ENCODE data around the gene MYL1.

The MYL1 gene

DNA sequence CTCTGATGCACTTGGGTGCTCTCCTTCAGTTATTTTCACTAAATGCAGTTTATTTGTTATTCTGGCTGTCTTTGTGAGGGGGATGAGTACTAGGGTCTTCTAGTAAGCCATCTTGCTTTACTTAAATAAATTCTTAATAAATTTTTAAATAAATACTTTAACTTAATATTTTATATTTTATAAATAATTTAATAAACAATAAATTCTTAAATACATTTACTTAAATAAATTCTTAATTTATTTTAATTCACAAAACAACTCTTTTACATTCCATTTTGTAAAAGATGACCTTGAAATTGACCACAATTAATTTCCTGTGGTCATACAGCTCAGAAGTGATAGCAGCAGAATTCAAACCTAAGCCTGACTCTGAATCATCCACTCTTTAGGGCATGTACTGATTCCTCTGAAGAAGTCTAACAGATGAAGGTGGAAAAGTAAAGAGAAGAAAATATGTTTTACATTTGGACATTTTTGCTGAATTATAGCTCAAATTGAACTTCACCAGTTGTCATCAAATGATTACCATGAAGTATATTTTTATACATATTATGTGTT lies 28.8 kb downstream of the MYL1 start:
- H3K4me3 ChIP-seq (ENCODE audit: low read depth, low read length), result no peak overlapping the region
- TF ChIP-seq CTCF (IDR thresholded peaks at IDR 0.05; ENCODE audit: low read depth, low read length), result no peak
- DNase-seq (ENCODE audit: low read depth, low spot score), result no peak
- in situ Hi-C loops (cut with HindIII; ENCODE audit: low sequenced_read_pairs), result no loop called here

GRCh38 chr2:210277133-210277532 lies 37.8 kb downstream of the MYL1 start:
- in situ Hi-C loops (cut with HindIII; ENCODE audit: low sequenced_read_pairs), result no loop called here
- no peak for DNase-seq (ENCODE audit: low read depth, low spot score)
- no peak for TF ChIP-seq CTCF (IDR thresholded peaks at IDR 0.05; ENCODE audit: low read depth, low read length)
- H3K4me3 ChIP-seq (ENCODE audit: low read depth, low read length), result no peak overlapping the region

DNA sequence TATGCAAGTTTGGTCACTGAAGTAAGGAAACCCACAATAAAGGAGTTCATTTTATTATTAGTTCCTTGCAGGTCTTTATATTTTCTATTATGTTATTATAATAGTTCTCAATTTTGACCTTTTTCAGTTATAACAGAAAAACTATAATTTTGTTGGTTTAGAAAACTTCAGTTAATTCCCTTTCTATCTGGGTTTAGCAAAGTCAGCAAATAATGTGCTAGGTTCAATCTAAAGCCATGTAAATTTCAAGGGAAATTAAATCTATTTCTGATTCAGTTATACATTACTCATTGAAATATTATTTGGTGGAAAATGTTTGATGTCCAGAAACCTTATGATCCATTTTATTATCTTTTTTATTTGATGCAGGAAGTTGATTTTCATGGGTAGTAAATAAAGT lies 43.7 kb downstream of the MYL1 start:
- DNase-seq (ENCODE audit: low read depth, low spot score), result no peak
- H3K4me3 ChIP-seq (ENCODE audit: low read depth, low read length), result no peak overlapping the region
- TF ChIP-seq CTCF (IDR thresholded peaks at IDR 0.05; ENCODE audit: low read depth, low read length), result no peak
- in situ Hi-C loops (cut with HindIII; ENCODE audit: low sequenced_read_pairs), result no loop called here

DNA sequence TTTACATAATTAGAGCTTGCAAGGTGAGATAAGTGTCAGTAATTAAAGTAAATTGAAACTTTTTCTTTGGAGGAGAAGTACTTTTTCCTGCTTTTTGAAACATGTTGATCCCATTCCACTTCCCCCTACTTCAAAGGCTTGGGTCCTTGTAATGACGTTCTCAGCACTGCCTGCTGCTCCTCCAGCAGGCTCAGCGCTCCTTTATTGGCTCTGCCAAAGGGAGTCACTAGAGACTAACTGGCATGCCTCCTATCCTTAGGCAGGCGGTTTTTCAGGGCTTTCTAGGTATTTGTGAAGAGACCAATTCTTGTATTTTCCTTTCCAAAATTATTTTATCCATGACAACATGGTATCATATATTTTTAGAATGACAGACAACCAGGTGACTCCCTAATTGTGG lies 45.8 kb downstream of the MYL1 start:
- TF ChIP-seq CTCF (IDR thresholded peaks at IDR 0.05; ENCODE audit: low read depth, low read length), result no peak
- no peak for DNase-seq (ENCODE audit: low read depth, low spot score)
- H3K4me3 ChIP-seq (ENCODE audit: low read depth, low read length), result no peak overlapping the region
- in situ Hi-C loops (cut with HindIII; ENCODE audit: low sequenced_read_pairs), result no loop called here

- no peak for TF ChIP-seq CTCF (IDR thresholded peaks at IDR 0.05; ENCODE audit: low read depth, low read length)
- H3K4me3 ChIP-seq (ENCODE audit: low read depth, low read length), result no peak overlapping the region
- in situ Hi-C loops (cut with HindIII; ENCODE audit: low sequenced_read_pairs), result no loop called here
- no peak for DNase-seq (ENCODE audit: low read depth, low spot score)
Observed at GRCh38 chr2:210268281-210268680, 46.7 kb downstream of the MYL1 start.

GRCh38 chr2:210267698-210268097 lies 47.3 kb downstream of the MYL1 start:
- DNase-seq (ENCODE audit: low read depth, low spot score), result no peak
- no peak overlapping the region for H3K4me3 ChIP-seq (ENCODE audit: low read depth, low read length)
- no peak for TF ChIP-seq CTCF (IDR thresholded peaks at IDR 0.05; ENCODE audit: low read depth, low read length)
- in situ Hi-C loops (cut with HindIII; ENCODE audit: low sequenced_read_pairs), result no loop called here

DNA sequence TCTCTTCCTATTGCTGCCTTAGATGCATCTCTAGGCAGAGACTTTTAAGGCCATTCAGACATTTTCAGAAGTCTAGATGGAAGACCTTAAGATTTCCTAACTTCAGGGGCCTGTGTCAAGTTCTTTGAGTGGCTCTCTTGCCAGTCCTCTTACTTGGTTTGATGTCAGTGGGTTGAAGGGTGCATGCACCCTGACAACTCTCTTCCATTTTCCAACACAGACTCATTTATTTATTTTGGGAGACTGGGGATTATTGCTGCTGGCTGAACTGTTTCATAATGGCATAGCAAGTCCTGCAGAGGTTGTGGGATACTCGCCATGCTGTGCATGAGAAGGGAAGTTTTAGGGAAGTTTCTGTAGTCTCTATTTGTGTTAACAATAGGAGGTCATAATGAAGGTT lies 50.7 kb downstream of the MYL1 start:
- no peak for TF ChIP-seq CTCF (IDR thresholded peaks at IDR 0.05; ENCODE audit: low read depth, low read length)
- H3K4me3 ChIP-seq (ENCODE audit: low read depth, low read length), result no peak overlapping the region
- in situ Hi-C loops (cut with HindIII; ENCODE audit: low sequenced_read_pairs), result no loop called here
- no peak for DNase-seq (ENCODE audit: low read depth, low spot score)

Data from astrocyte of the spinal cord (primary cell).